ENCODE measurements around the gene MRPL16.
"Not testable (repeated sequence)": the region's sequence is repeated elsewhere in the genome, so short reads cannot be mapped to it uniquely, and the experiment has no call there.

The MRPL16 gene
- total RNA-seq = 19.7 reads per million, percentile 46 among the genes with 10 or more reads in this experiment

GRCh38 chr11:59810189-59810910, at the start of gene MRPL16:
Gene MRPL16, minus strand, starts transcription at chr11:59810778. Its CDS starts 120 bp downstream, at chr11:59810658.
- peak; percentile 85 for DNase-seq

GRCh38 chr11:59859673-59860072, 49.1 kb upstream of the MRPL16 start:
- no peak for DNase-seq

GRCh38 chr11:59857439-59858434, 47.2 kb upstream of the MRPL16 start:
- no peak for DNase-seq

GRCh38 chr11:59854871-59855270, 44.3 kb upstream of the MRPL16 start:
- DNase-seq = no peak

GRCh38 chr11:59851416-59851815, 40.8 kb upstream of the MRPL16 start:
- not testable (repeated sequence) for DNase-seq

GRCh38 chr11:59849551-59849950, 39.0 kb upstream of the MRPL16 start:
- not testable (repeated sequence) for DNase-seq

- DNase-seq = no peak
These were observed 38.6 kb upstream of the MRPL16 start for GRCh38 chr11:59849129-59849528.

- not testable (repeated sequence) for DNase-seq
These were observed 37.9 kb upstream of the MRPL16 start for GRCh38 chr11:59848439-59848838.

GRCh38 chr11:59847626-59848025, 37.0 kb upstream of the MRPL16 start:
- DNase-seq = no peak

- DNase-seq = no peak
These were observed 36.0 kb upstream of the MRPL16 start for GRCh38 chr11:59846556-59846955.

GRCh38 chr11:59845399-59845798, 34.8 kb upstream of the MRPL16 start, which contains the start of gene CBLIF:
Gene CBLIF, minus strand, starts transcription at chr11:59845499. Its CDS starts 46 bp downstream, at chr11:59845453.
- no peak for DNase-seq

- no peak for DNase-seq
These were observed 31.7 kb upstream of the MRPL16 start for GRCh38 chr11:59842316-59842715.

- no peak for DNase-seq
These were observed 30.9 kb upstream of the MRPL16 start for GRCh38 chr11:59841514-59841913.

- no peak for DNase-seq
These were observed 29.0 kb upstream of the MRPL16 start for GRCh38 chr11:59839615-59840014.

GRCh38 chr11:59833602-59834001, 23.0 kb upstream of the MRPL16 start:
- DNase-seq = no peak

GRCh38 chr11:59829358-59829757, 18.8 kb upstream of the MRPL16 start:
- no peak for DNase-seq

- DNase-seq = peak; percentile 8
These were observed 12.5 kb upstream of the MRPL16 start for GRCh38 chr11:59822989-59823566.

- no peak for DNase-seq
These were observed 8.0 kb upstream of the MRPL16 start for GRCh38 chr11:59818572-59818971.

- DNase-seq = not testable (repeated sequence)
These were observed 5.9 kb upstream of the MRPL16 start for GRCh38 chr11:59816434-59816833.

GRCh38 chr11:59815754-59816153, 5.2 kb upstream of the MRPL16 start:
- no peak for DNase-seq

GRCh38 chr11:59814021-59814420, 3.4 kb upstream of the MRPL16 start:
- DNase-seq = no peak

- no peak for DNase-seq
These were observed 2.8 kb upstream of the MRPL16 start for GRCh38 chr11:59813364-59813763.

GRCh38 chr11:59812220-59812619, 1.6 kb upstream of the MRPL16 start:
- no peak for DNase-seq

All from effector CD4-positive, alpha-beta T cell (primary cell).